Thyroid gland (tissue), 4 donors: ENCODE data around the gene CHI3L1. TPM values are rescaled to one million over a fixed set of nuclear protein-coding genes. Genes with fewer than 3 reads are reported as not detected.

Source experiments
- DNase-seq, 2 donors: peaks; one replicate each; pipeline ENCODE4 v3.0.0-alpha.2; 2019
- H3K27ac ChIP-seq, 3 donors: fragments of 200-600 bp; sonication (generic); 1 replicate in 2 of 3; 2 replicates in 1 of 3; pipeline ENCODE4 v1.5.1; 2016 to 2019; ENCODE audit warnings: mild to moderate bottlenecking in 1 of 3, moderate library complexity in 1 of 3
- H3K27me3 ChIP-seq: fragments of 200-600 bp; sonication (generic); one replicate; pipeline ENCODE4 v1.5.1; 2019
- H3K36me3 ChIP-seq, 2 donors: fragments of 200-600 bp; sonication (generic); one replicate each; pipeline ENCODE4 v1.5.1; 2016 to 2019
- H3K4me1 ChIP-seq, 2 donors: fragments of 200-600 bp; sonication (generic); one replicate each; pipeline ENCODE4 v1.5.1; 2017 to 2019
- H3K4me3 ChIP-seq, 3 donors: fragments of 200-600 bp; sonication (generic); replicated peaks in 1 of 3; 1 replicate in 2 of 3; 2 replicates in 1 of 3; pipeline ENCODE4 v1.5.1; 2016; ENCODE audit warnings: mild to moderate bottlenecking in 1 of 3
- H3K9me3 ChIP-seq: fragments of 200-600 bp; sonication (generic); one replicate; pipeline ENCODE4 v1.5.1; 2017
- POLR2A ChIP-seq, 2 donors: fragments of 450-650 bp; IDR thresholded peaks; one replicate each; pipeline ENCODE4 v1.6.1; 2017; ENCODE audit warnings: antibody characterized with exemption in 2 of 2, mild to moderate bottlenecking in 2 of 2, moderate library complexity in 1 of 2
- WGBS, 2 donors: methylation state at CpG; one replicate each; pipeline ENCODE4 v1.1.5; 2017; 5-methylcytosine and 5-hydroxymethylcytosine counted together
- intact Hi-C: fragments of 100-400 bp; cut with DNase I; formaldehyde crosslinking; loops from one replicate; pipeline ENCODE4 v1.15.1; 2023
- total RNA-seq, 4 donors: library from RNA; depleted of rRNA; stranded (reverse); fragments of >200 nt; gene quantifications; one replicate each; pipeline ENCODE4 v1.2.3, GENCODE V29; 2016
- TF ChIP-seq, protein P1 (sequence below), 6 experiments: fragments of 200-600 bp in 3 of 6; fragments of 450-650 bp in 3 of 6; sonication (generic) in 3 of 6; IDR thresholded peaks; one replicate each; pipeline ENCODE4 v1.5.1; 2016 to 2019; ENCODE audit warnings: antibody characterized with exemption in 6 of 6, mild to moderate bottlenecking in 2 of 6, inconsistent platforms in 1 of 6, moderate library complexity in 1 of 6

The CHI3L1 gene
- total RNA-seq, 4 donors from 2014 or later, result 1.2 to 42.9 (median 4.4) TPM

DNA sequence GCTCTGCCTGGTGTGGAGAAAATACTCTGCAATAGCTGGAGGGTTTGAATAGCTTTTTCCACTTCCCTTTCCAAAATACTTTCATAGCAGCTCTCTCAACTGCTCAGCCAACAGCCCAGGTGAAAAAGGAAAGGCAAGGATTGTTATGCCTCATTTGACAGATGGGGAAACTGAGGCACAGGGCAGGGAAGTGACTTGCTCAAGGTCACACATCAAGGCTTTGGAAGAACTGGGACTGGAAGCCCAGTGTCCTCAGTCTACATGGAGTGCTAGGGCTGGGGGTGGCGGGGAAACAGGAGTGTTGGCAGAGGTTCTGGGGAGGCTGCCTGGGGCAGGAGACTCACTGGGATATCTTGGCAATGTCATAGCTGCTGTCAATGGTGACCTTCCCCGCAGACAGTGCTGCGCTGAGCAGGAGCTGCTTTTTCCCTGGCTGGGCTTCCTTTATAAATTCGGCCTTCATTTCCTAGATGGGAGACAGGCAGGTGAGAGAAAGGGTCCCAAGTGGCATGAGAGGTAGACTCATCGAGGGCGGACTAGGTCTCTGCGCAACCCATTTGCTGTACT lies 4.0 kb downstream of the CHI3L1 start:
- intact Hi-C loops, result no loop called here
- peaks cover 5 to 14% of the 10 kb centered on the region in 2 donors for H3K4me1 ChIP-seq
- no peak overlapping the region for H3K27ac ChIP-seq
- TF ChIP-seq, protein P1, sequence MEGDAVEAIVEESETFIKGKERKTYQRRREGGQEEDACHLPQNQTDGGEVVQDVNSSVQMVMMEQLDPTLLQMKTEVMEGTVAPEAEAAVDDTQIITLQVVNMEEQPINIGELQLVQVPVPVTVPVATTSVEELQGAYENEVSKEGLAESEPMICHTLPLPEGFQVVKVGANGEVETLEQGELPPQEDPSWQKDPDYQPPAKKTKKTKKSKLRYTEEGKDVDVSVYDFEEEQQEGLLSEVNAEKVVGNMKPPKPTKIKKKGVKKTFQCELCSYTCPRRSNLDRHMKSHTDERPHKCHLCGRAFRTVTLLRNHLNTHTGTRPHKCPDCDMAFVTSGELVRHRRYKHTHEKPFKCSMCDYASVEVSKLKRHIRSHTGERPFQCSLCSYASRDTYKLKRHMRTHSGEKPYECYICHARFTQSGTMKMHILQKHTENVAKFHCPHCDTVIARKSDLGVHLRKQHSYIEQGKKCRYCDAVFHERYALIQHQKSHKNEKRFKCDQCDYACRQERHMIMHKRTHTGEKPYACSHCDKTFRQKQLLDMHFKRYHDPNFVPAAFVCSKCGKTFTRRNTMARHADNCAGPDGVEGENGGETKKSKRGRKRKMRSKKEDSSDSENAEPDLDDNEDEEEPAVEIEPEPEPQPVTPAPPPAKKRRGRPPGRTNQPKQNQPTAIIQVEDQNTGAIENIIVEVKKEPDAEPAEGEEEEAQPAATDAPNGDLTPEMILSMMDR (IDR thresholded peaks at IDR 0.05), result no peak
- no peak for TF ChIP-seq POLR2A (IDR thresholded peaks at IDR 0.05)
- DNase-seq, result no peak
- no peaks in the 10 kb centered on the region for H3K36me3 ChIP-seq
- no peaks in the 10 kb centered on the region for H3K9me3 ChIP-seq
- WGBS, 2 donors, result 89 to 98% methylated on average over 7 of the region's 7 CpGs
- H3K4me3 ChIP-seq, result no peak overlapping the region
- no peaks in the 10 kb centered on the region for H3K27me3 ChIP-seq

DNA sequence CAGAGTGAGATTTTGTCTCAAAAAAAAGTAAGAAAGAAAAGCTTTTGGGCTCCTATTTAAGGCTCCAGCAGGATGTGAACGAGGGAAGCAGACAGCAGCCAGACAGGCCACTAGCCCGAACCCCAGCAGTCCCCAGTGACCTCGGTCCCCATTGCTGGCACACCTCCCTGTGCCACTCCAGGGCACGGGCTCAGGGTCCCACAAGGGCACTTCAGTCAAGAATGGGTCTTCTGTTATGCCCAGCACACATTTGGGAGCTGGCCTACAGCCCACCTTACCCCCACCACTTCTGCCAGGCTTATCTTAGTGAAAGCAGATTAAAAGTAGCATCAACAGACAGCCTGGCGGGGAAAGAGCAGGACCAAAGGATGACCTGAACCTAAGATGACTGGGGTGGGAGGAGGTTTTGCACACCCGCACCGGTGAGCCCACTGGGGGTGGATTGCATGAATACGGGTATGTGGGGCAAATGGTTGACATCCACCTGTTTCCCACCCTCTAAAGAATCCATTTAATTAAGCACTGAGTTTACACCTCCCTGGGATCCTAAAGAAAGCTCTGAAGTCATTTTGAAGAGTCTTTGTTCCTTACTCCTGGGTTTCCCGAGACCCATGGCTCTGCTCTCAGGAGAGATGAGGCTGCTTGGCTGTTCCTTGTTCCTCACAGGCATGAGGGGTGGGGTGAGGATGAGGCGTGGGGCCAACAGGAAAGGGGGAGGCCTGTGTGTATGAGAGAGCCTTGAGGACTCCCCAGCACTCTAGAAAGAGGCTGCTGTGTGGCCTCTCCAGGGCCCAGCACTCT lies 4.7 kb downstream of the CHI3L1 start:
- peaks cover 1 to 8% of the 10 kb centered on the region in 2 donors for H3K4me1 ChIP-seq
- no peak for TF ChIP-seq POLR2A (IDR thresholded peaks at IDR 0.05)
- TF ChIP-seq, protein P1 (IDR thresholded peaks at IDR 0.05), result no peak
- WGBS, 2 donors, result 64 to 75% methylated on average over 10 of the region's 10 CpGs
- no peaks in the 10 kb centered on the region for H3K9me3 ChIP-seq
- H3K4me3 ChIP-seq, result no peak overlapping the region
- peak in 1 of 2 donors; percentile 27 for DNase-seq
- no peaks in the 10 kb centered on the region for H3K36me3 ChIP-seq
- H3K27ac ChIP-seq, result no peak overlapping the region
- no peaks in the 10 kb centered on the region for H3K27me3 ChIP-seq
- intact Hi-C loops, result no loop called here

DNA sequence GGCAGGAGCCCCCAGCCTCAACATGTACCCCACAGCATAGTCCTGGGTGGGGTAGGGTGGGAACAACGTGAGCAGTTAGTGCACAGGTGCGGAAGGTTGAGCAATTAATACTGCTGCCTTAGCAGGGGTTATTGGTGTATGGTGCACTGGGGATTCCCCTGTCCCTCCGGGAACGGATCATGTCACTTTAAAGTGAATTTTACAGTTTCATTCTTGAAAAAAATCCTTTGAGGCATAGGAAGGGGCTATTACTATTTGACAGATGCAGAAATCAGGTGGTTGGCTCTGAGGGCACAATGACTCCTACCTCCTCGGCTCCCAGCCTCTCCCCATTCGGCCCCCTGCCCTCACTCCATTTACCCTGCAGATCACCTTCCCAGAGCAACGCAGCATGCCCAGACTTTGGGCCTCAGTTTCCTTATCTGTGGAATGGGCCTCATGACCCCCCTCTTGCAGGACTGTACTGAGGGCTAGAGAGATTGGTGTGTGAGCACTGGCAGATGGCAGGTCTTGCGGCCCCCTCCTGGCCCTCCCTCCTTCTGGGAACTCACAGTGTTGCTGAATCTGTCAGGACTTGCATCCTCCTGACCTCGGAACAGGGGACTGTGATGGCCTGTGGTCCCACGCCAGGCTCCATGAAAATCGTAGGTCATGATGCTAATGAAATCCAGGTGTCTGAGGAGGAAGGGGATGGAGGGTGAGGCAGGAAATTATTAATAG lies 5.7 kb downstream of the CHI3L1 start:
- Histone ChIP-seq H3K4me3 (no peak overlapping the region), H3K27me3 (no peaks in the 10 kb centered on the region), H3K9me3 (no peaks in the 10 kb centered on the region), H3K4me1 (no peaks in the 10 kb centered on the region), H3K27ac (no peak overlapping the region), H3K36me3 (no peaks in the 10 kb centered on the region)
- TF ChIP-seq POLR2A (IDR thresholded peaks at IDR 0.05), result no peak
- TF ChIP-seq, protein P1 (IDR thresholded peaks at IDR 0.05), result no peak
- no peak for DNase-seq
- WGBS, 2 donors, result 80 to 91% methylated on average over 11 of the region's 11 CpGs
- intact Hi-C loops, result no loop called here

DNA sequence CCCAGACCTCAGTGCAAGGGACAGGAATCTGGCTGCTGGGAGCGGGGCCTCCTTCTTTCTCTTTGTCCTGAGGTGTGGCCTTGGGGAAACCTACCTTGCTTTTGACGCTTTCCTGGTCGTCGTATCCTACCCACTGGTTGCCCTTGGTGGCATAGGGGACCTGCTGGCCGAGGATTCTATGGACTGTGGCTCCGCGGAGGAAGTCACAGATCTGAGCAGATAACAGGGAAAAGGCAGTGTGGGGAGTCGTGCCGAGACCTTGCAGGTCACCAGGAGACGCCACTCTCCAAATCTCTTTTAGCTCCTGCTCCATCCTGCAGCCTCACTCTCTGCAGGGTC lies 6.9 kb downstream of the CHI3L1 start:
- Histone ChIP-seq H3K27me3 (no peaks in the 10 kb centered on the region), H3K9me3 (no peaks in the 10 kb centered on the region), H3K4me1 (no peaks in the 10 kb centered on the region), H3K4me3 (no peak overlapping the region), H3K36me3 (no peaks in the 10 kb centered on the region), H3K27ac (no peak overlapping the region)
- no peak for DNase-seq
- 86 to 87% methylated on average over 10 of the region's 10 CpGs for WGBS, 2 donors
- intact Hi-C loops, result no loop called here
- TF ChIP-seq, protein P1 (IDR thresholded peaks at IDR 0.05), result no peak
- no peak for TF ChIP-seq POLR2A (IDR thresholded peaks at IDR 0.05)
